ENCODE measurements around the gene ATP4B. TPM values are rescaled to one million over a fixed set of nuclear protein-coding genes. Genes with fewer than 3 reads are reported as not detected.
A peak's percentile ranks its signal among the peaks of the same experiment; 100 is the strongest.

Gene ATP4B
- total and polyA plus RNA-seq, 2 donors from 2014 or later: 0.16 to 0.45 TPM

DNA sequence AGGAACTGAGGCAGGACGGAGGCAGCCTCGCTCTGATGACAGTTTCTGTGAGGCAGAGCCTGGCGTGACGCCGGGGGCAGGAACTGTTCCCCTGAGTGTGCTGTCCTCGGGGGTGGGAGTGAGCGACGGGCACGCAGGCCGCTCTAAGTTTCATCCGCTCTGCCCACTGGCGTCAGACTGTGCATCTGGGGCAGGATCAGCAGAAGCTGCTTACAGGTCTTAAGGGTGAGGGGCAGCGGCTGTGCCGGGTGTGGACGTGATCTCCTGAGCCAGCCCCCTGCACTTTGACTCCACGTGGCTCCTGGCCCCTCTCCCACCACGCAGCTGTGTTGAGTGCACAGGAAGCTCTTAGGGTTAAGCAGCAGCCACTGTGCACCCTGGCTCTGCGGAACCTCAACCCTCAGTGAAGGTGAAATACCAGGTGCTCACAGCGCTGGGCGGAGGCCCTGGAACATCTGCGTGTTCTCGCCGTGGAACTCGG lies 10.5 kb upstream of the ATP4B start:
- Histone ChIP-seq H3K27ac (ENCODE audit: low read depth in 2 of 2, low read length in 2 of 2) (no peak overlapping the region), H3K4me1 (ENCODE audit: control insufficient read depth in 2 of 3, insufficient read depth in 2 of 3, low read depth in 1 of 3, low read length in 3 of 3) (peaks cover 0 to 2% (median 0%) of the 10 kb centered on the region in 3 donors), H3K36me3 (ENCODE audit: control insufficient read depth in 2 of 3, insufficient read depth in 3 of 3, low read length in 3 of 3) (no peaks in the 10 kb centered on the region), H3K27me3 (ENCODE audit: control insufficient read depth, insufficient read depth, low read length) (no peaks in the 10 kb centered on the region), H3K9me3 (ENCODE audit: control insufficient read depth in 2 of 3, insufficient read depth in 1 of 3, low read length in 3 of 3) (peaks cover 0 to 3% (median 0%) of the 10 kb centered on the region in 3 donors), H3K9ac (ENCODE audit: low read length in 3 of 3) (no peak overlapping the region), H3K4me3 (ENCODE audit: low read length in 3 of 3) (no peak overlapping the region)
- TF ChIP-seq, protein P1, sequence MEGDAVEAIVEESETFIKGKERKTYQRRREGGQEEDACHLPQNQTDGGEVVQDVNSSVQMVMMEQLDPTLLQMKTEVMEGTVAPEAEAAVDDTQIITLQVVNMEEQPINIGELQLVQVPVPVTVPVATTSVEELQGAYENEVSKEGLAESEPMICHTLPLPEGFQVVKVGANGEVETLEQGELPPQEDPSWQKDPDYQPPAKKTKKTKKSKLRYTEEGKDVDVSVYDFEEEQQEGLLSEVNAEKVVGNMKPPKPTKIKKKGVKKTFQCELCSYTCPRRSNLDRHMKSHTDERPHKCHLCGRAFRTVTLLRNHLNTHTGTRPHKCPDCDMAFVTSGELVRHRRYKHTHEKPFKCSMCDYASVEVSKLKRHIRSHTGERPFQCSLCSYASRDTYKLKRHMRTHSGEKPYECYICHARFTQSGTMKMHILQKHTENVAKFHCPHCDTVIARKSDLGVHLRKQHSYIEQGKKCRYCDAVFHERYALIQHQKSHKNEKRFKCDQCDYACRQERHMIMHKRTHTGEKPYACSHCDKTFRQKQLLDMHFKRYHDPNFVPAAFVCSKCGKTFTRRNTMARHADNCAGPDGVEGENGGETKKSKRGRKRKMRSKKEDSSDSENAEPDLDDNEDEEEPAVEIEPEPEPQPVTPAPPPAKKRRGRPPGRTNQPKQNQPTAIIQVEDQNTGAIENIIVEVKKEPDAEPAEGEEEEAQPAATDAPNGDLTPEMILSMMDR (IDR thresholded peaks at IDR 0.05; ENCODE audit: borderline replicate concordance, extremely low read depth, insufficient read depth): no peak
- peak in 2 of 5 donors; percentile 34 to 48 for DNase-seq
- intact Hi-C loops (cut with DNase I): no loop called here
- no peak for FAIRE-seq

DNA sequence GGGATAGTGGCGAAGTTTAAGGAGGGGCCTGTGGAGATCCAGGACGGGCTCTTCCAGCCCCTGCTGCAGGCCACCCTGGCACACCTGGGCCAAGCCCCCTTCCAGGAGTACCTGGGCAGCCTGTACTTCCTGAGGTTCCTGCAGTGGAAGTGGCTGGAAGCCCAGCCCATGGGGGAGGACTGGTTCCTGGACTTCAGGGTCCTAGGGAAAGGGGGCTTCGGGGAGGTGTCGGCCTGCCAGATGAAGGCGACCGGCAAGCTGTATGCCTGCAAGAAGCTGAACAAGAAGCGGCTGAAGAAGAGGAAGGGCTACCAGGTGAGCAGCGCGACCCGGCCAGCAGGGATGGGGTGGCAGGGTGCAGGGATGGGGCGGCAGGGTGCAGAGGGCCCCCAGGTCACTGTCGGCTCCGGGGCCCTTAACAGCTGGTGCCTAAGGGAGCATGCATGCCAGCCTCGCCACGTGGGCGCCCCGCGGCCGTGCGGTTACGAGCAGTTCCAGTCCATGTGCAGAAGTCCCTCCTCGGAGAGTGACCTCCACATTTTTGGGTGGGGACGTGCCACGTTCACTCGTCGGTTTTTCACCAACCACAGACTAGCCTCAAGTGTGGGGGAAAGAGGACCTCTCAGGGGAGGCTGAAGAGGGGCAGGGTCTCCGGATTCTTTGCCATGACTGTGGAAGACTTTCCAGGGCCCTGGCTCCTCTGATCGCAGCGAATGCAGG lies 9.9 kb upstream of the ATP4B start:
- peak in 2 of 5 donors; percentile 34 to 67 for DNase-seq
- no peak for FAIRE-seq
- intact Hi-C loops (cut with DNase I): no loop called here

DNA sequence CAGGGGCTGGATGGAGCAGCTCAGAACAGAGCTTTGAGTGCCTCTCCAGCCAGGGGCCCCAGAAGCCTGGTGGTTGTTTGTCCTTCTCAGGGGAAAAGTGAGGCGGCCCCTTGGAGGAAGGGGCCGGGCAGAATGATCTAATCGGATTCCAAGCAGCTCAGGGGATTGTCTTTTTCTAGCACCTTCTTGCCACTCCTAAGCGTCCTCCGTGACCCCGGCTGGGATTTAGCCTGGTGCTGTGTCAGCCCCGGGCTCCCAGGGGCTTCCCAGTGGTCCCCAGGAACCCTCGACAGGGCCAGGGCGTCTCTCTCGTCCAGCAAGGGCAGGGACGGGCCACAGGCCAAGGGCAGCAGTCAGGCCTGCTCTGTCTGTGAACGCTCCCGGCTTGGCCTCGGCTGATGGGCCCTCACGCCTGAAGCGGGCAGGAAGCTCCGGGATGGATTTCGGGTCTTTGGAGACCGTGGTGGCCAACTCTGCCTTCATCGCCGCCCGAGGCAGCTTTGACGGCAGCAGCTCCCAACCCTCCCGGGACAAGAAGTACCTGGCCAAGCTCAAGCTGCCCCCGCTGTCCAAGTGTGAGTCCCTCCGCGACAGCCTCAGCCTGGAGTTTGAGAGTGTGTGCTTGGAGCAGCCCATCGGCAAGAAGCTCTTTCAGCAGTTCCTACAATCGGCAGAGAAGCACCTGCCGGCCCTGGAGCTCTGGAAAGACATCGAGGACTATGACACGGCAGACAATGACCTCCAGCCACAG lies 9.1 kb upstream of the ATP4B start, which contains the start of gene GRK1:
Gene GRK1 (plus strand): TSS at position 269 of the 751 bp plus-strand sequence. CDS start 168 bp downstream, at position 437.
- no peak within 1 kb of the TSS for H3K27ac ChIP-seq (ENCODE audit: low read depth in 2 of 2, low read length in 2 of 2)
- TF ChIP-seq, protein P1 (IDR thresholded peaks at IDR 0.05; ENCODE audit: borderline replicate concordance, extremely low read depth, insufficient read depth): no peak
- H3K36me3 ChIP-seq (ENCODE audit: control insufficient read depth in 2 of 3, insufficient read depth in 3 of 3, low read length in 3 of 3): no peaks in the 10 kb centered on the region

More for the DNA sequence above, 9.9 kb upstream of the ATP4B start:
- H3K9me3 ChIP-seq (ENCODE audit: control insufficient read depth in 2 of 3, insufficient read depth in 1 of 3, low read length in 3 of 3): peaks cover 0 to 3% (median 0%) of the 10 kb centered on the region in 3 donors
- no peak overlapping the region for H3K9ac ChIP-seq (ENCODE audit: low read length in 3 of 3)
- no peaks in the 10 kb centered on the region for H3K27me3 ChIP-seq (ENCODE audit: control insufficient read depth, insufficient read depth, low read length)
- H3K4me1 ChIP-seq (ENCODE audit: control insufficient read depth in 2 of 3, insufficient read depth in 2 of 3, low read depth in 1 of 3, low read length in 3 of 3): peaks cover 0 to 2% (median 0%) of the 10 kb centered on the region in 3 donors
- no peak overlapping the region for H3K4me3 ChIP-seq (ENCODE audit: low read length in 3 of 3)
- TF ChIP-seq, protein P1 (IDR thresholded peaks at IDR 0.05; ENCODE audit: borderline replicate concordance, extremely low read depth, insufficient read depth): no peak
- no peak overlapping the region for H3K27ac ChIP-seq (ENCODE audit: low read depth in 2 of 2, low read length in 2 of 2)
- no peaks in the 10 kb centered on the region for H3K36me3 ChIP-seq (ENCODE audit: control insufficient read depth in 2 of 3, insufficient read depth in 3 of 3, low read length in 3 of 3)

More for the DNA sequence above, 9.1 kb upstream of the ATP4B start, which contains the start of gene GRK1:
- Histone ChIP-seq H3K4me1 (ENCODE audit: control insufficient read depth in 2 of 3, insufficient read depth in 2 of 3, low read depth in 1 of 3, low read length in 3 of 3) (peaks cover 0 to 2% (median 0%) of the 10 kb centered on the region in 3 donors), H3K4me3 (ENCODE audit: low read length in 3 of 3) (no peak within 1 kb of the TSS), H3K9ac (ENCODE audit: low read length in 3 of 3) (no peak within 1 kb of the TSS), H3K27me3 (ENCODE audit: control insufficient read depth, insufficient read depth, low read length) (no peaks in the 10 kb centered on the region), H3K9me3 (ENCODE audit: control insufficient read depth in 2 of 3, insufficient read depth in 1 of 3, low read length in 3 of 3) (no peaks in the 10 kb centered on the region)
- intact Hi-C loops (cut with DNase I): no loop called here
- DNase-seq (peak in 2 of 5 donors; percentile 21 to 68), FAIRE-seq (no peak)
